ENCODE measurements around the gene DZIP1L.
"Not testable (repeated sequence)": the region's sequence is repeated elsewhere in the genome, so short reads cannot be mapped to it uniquely, and the experiment has no call there.

The DZIP1L gene

DNA sequence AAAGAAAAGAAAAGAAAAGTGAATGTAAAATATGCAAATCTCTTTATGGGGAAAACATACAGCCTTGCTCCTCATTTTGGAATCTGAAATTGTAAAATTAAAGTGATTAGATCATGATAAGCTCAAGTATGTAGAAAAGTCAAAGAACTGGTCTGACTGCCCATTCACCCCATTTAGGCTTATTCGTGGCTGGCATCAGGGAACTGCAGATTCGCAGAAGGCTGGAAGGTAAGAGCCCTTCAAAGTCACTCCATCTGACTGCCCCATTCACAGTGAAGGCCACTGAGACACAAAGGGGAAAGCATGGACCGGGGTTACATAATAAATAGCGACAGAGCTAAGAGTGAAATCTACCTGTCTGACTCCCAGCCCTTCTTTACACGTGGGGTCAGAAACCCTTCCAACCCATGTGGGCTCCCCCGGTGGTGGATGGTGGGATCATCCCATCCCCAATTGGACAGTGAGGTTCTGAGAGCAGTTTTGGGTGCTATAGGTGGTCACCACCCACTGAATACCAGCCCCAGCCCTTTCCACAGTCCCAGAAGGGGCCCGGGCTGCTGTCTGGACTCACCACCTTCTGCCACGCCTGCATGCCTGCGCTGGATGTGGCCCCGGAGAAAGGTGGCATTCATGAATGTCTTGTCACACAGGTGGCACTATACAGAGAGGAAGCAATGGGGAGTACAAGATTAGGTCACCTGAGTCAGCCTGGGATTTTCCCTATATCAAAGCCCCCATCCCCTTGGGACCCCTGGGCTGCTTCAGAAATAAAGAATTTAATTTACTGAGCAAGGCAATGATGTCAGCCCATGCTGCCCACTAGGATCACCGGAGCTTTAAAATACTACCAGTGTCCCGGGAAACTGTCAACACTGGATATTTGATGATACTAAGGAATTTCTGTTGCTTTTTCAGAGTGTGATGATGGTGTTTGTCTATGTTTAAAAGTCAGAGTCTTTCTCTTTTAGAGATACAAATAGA, 17.9 kb downstream of the DZIP1L start:
- peak in 1 of 2 experiments; percentile 49 for DNase-seq (ENCODE audit: low spot score in 2 of 2)
- no peaks in the 10 kb centered on the region for H3K27me3 ChIP-seq (ENCODE audit: low read depth)
- H3K4me1 ChIP-seq = peaks cover 4% of the 10 kb centered on the region; the same call in 1 of the 2 replicates
- in situ Hi-C loops (cut with MboI; ENCODE audit: low sequenced_read_pairs) = no loop called here
- H3K4me3 ChIP-seq = no peak overlapping the region
- no peaks in the 10 kb centered on the region for H3K9me3 ChIP-seq
- H3K36me3 ChIP-seq (replicated peaks) = peaks cover 38% of the 10 kb centered on the region

GRCh38 chr3:138093721-138094120, 21.7 kb downstream of the DZIP1L start:
- no peak overlapping the region for H3K4me3 ChIP-seq
- DNase-seq (ENCODE audit: low spot score in 2 of 2) = no peak
- in situ Hi-C loops (cut with MboI; ENCODE audit: low sequenced_read_pairs) = no loop called here
- no peaks in the 10 kb centered on the region for H3K4me1 ChIP-seq
- no peaks in the 10 kb centered on the region for H3K27me3 ChIP-seq (ENCODE audit: low read depth)
- peaks cover 42% of the 10 kb centered on the region for H3K36me3 ChIP-seq (replicated peaks)
- H3K9me3 ChIP-seq = no peaks in the 10 kb centered on the region

DNA sequence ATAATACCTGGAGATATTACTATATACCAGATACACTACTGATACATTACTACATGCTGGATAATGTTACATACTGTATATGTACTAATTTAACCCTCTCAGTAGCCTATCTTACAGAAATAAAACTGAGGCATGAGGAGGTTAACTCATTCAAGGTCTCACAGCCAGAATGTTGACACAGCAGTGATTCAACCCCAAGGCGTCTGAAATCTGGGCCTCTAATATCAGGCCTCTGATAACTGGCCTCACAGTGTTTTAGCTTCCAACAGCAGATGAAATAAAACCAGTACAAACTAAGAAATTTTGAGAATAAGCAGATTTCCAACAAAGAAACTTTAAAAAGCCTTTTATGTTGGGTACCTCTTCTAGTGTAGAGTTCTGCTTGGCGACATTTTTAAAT, 23.4 kb downstream of the DZIP1L start:
- in situ Hi-C loops (cut with MboI; ENCODE audit: low sequenced_read_pairs) = no loop called here
- H3K9me3 ChIP-seq = no peaks in the 10 kb centered on the region
- no peaks in the 10 kb centered on the region for H3K4me1 ChIP-seq
- no peak for DNase-seq (ENCODE audit: low spot score in 2 of 2)
- H3K36me3 ChIP-seq (replicated peaks) = peaks cover 53% of the 10 kb centered on the region
- no peak overlapping the region for H3K4me3 ChIP-seq
- no peaks in the 10 kb centered on the region for H3K27me3 ChIP-seq (ENCODE audit: low read depth)

DNA sequence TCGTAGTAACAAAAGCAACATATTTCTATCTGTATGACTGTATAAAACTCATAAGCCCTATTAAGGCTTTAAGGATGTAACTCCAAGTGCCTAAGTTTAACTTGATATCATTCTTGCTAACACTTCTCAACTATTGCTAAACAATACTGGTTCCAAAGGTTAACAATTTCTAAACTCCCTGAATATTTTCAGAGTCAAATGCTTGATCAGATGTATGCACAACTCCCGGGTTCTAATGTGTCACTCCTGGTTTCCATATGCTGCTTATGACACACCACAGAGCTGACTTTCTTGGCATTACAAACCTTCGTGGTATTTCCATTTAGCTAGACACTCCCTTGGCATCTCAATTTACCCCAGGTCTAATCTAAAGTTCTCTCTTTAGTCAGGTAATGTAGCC, 26.3 kb downstream of the DZIP1L start:
- DNase-seq (ENCODE audit: low spot score in 2 of 2) = no peak
- in situ Hi-C loops (cut with MboI; ENCODE audit: low sequenced_read_pairs) = no loop called here
- H3K36me3 ChIP-seq (replicated peaks) = peaks cover 59% of the 10 kb centered on the region

DNA sequence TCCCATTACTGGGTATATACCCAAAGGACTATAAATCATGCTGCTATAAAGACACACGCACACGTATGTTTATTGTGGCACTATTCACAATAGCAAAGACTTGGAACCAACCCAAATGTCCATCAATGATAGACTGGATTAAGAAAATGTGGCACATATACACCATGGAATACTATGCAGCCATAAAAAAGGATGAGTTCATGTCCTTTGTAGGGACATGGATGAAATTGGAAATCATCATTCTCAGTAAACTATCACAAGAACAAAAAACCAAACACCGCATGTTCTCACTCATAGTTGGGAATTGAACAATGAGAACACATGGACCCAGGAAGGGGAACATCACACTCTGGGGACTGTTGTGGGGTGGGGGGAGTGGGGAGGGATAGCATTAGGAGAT, 29.7 kb downstream of the DZIP1L start:
- H3K4me3 ChIP-seq; H3K27me3 ChIP-seq (ENCODE audit: low read depth); H3K9me3 ChIP-seq; in situ Hi-C loops (cut with MboI; ENCODE audit: low sequenced_read_pairs); DNase-seq (ENCODE audit: low spot score in 2 of 2); H3K4me1 ChIP-seq: not testable (repeated sequence)
- H3K36me3 ChIP-seq (replicated peaks) = peaks cover 58% of the 10 kb centered on the region

More for the DNA sequence above, 26.3 kb downstream of the DZIP1L start:
- no peaks in the 10 kb centered on the region for H3K9me3 ChIP-seq
- no peaks in the 10 kb centered on the region for H3K27me3 ChIP-seq (ENCODE audit: low read depth)
- no peaks in the 10 kb centered on the region for H3K4me1 ChIP-seq
- no peak overlapping the region for H3K4me3 ChIP-seq

DNA sequence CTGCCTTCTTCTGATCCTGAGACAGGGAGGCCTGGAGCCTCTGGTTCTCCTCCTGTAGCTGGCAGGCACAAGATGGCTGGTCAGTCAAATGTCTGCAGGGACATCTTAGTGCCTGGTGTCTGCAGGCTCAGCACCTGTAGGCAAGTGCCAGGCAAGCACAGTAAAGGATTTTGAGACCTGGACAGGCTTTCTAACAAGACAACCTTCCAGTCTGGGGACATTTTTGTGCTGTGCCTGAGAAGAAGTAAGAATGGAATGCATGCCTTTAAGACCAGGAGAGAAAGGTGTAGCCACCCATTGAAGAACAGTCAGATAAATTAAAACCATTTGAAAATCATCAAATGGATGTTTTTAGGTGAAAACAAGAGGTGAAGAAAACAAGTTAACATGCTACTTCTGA, 31.2 kb downstream of the DZIP1L start:
- DNase-seq (ENCODE audit: low spot score in 2 of 2) = no peak
- no peak overlapping the region for H3K4me3 ChIP-seq
- no peaks in the 10 kb centered on the region for H3K4me1 ChIP-seq
- in situ Hi-C loops (cut with MboI; ENCODE audit: low sequenced_read_pairs) = no loop called here
- H3K9me3 ChIP-seq = no peaks in the 10 kb centered on the region
- no peaks in the 10 kb centered on the region for H3K27me3 ChIP-seq (ENCODE audit: low read depth)
- peaks cover 68% of the 10 kb centered on the region for H3K36me3 ChIP-seq (replicated peaks)

DNA sequence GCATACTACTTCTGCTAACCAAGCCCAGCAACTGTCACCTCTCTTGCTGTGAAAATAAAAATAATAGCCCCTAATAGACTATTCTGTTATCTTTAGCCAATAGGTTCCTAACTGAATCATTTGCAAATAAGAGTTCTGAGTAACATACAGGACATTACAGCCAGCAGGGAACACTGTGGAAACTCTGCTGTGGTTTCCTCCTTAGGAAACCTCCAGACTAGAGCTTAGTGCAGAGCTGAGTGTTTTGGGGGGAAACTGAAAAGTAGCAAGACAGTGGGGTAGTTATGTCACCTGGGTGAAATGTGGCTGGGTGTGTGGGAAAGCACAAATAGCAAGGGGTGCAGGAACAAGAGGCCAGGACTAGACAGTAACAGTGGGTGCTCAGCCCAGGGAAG, 32.4 kb downstream of the DZIP1L start:
- H3K27me3 ChIP-seq (ENCODE audit: low read depth) = no peaks in the 10 kb centered on the region
- no peak overlapping the region for H3K4me3 ChIP-seq
- no peaks in the 10 kb centered on the region for H3K4me1 ChIP-seq
- in situ Hi-C loops (cut with MboI; ENCODE audit: low sequenced_read_pairs) = no loop called here
- no peak for DNase-seq (ENCODE audit: low spot score in 2 of 2)
- peaks cover 72% of the 10 kb centered on the region for H3K36me3 ChIP-seq (replicated peaks)
- H3K9me3 ChIP-seq = no peaks in the 10 kb centered on the region

GRCh38 chr3:138082085-138082991, 33.1 kb downstream of the DZIP1L start:
- no peak overlapping the region for H3K4me3 ChIP-seq
- no peaks in the 10 kb centered on the region for H3K9me3 ChIP-seq
- H3K27me3 ChIP-seq (ENCODE audit: low read depth) = no peaks in the 10 kb centered on the region
- peaks cover 66% of the 10 kb centered on the region for H3K36me3 ChIP-seq (replicated peaks)
- no peaks in the 10 kb centered on the region for H3K4me1 ChIP-seq
- in situ Hi-C loops (cut with MboI; ENCODE audit: low sequenced_read_pairs) = no loop called here
- no peak for DNase-seq (ENCODE audit: low spot score in 2 of 2)

DNA sequence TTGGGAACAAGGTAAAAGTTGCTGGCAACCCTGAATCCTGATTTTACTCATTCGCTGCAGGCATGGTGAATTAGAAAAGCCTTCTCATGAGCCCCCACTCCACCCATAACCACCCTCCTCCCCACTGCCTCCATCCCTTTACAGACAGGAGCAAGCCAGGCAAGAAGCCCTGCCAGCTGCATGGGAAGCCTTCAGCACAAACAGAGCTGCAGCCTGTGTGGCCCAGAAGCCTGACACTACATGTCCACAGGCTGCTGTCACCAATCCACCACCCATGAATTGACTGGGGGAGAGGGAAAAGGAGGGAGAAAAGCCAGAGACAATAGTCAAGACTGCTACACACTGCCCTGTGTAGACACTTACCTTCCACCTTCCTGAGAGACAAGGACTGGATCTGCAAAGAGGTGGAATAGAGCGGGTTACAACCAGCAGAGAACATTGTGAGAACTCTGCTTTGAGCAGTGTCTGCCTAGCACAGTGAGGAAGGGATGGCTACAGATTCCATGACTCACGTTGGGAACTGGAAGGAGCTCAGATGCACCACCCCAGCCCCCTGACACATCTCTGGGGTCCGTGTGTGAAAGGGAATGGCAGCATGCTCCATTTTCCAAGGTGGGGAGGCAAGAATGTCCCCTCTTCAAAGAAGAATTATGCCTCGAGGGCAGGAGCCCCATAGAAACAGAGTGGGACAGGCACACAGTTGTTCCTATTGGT, 33.9 kb downstream of the DZIP1L start:
- Histone ChIP-seq H3K4me1 (no peaks in the 10 kb centered on the region), H3K27me3 (ENCODE audit: low read depth) (no peaks in the 10 kb centered on the region), H3K9me3 (no peaks in the 10 kb centered on the region), H3K4me3 (no peak overlapping the region), H3K36me3 (replicated peaks) (peaks cover 61% of the 10 kb centered on the region)
- DNase-seq (ENCODE audit: low spot score in 2 of 2) = no peak
- in situ Hi-C loops (cut with MboI; ENCODE audit: low sequenced_read_pairs) = no loop called here

- DNase-seq (ENCODE audit: low spot score in 2 of 2) = no peak
- peaks cover 56% of the 10 kb centered on the region for H3K36me3 ChIP-seq (replicated peaks)
- no peaks in the 10 kb centered on the region for H3K4me1 ChIP-seq
- in situ Hi-C loops (cut with MboI; ENCODE audit: low sequenced_read_pairs) = no loop called here
- no peaks in the 10 kb centered on the region for H3K27me3 ChIP-seq (ENCODE audit: low read depth)
- no peaks in the 10 kb centered on the region for H3K9me3 ChIP-seq
- no peak overlapping the region for H3K4me3 ChIP-seq
Observed at GRCh38 chr3:138079901-138080300, 35.5 kb downstream of the DZIP1L start.

GRCh38 chr3:138078901-138079344, 36.5 kb downstream of the DZIP1L start:
- Histone ChIP-seq H3K9me3 (no peaks in the 10 kb centered on the region), H3K27me3 (ENCODE audit: low read depth) (no peaks in the 10 kb centered on the region), H3K36me3 (replicated peaks) (peaks cover 49% of the 10 kb centered on the region), H3K4me3 (no peak overlapping the region), H3K4me1 (no peaks in the 10 kb centered on the region)
- in situ Hi-C loops (cut with MboI; ENCODE audit: low sequenced_read_pairs) = no loop called here
- no peak for DNase-seq (ENCODE audit: low spot score in 2 of 2)

GRCh38 chr3:138078096-138078495, 37.3 kb downstream of the DZIP1L start:
- Histone ChIP-seq H3K4me1 (peaks cover 2% of the 10 kb centered on the region), H3K27me3 (ENCODE audit: low read depth) (no peaks in the 10 kb centered on the region), H3K36me3 (replicated peaks) (peaks cover 41% of the 10 kb centered on the region), H3K4me3 (no peak overlapping the region), H3K9me3 (no peaks in the 10 kb centered on the region)
- no peak for DNase-seq (ENCODE audit: low spot score in 2 of 2)
- in situ Hi-C loops (cut with MboI; ENCODE audit: low sequenced_read_pairs) = no loop called here

DNA sequence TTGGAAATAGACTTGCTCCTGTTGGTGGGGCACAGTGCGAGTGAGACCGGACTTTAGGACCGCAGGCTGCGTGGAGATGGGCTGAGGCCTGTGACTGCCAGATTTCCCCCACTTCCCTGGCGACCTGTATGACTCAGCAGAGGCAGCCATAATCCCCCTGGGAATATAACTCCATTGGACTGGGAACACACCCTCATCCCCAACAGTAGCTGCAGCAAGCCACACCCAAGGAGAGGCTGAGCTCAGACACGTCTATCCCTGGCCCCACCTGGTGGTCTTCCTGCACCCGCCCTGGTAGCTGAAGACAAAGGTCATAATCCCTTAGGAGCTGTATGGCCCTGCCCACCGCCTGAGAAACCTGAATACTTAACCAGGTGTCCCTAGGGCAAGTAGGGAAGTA, 42.6 kb downstream of the DZIP1L start:
- H3K36me3 ChIP-seq (replicated peaks) = peaks cover 38% of the 10 kb centered on the region
- no peak overlapping the region for H3K4me3 ChIP-seq
- DNase-seq (ENCODE audit: low spot score in 2 of 2) = peak; percentile 9 to 57
- no peaks in the 10 kb centered on the region for H3K9me3 ChIP-seq
- peaks cover 11% of the 10 kb centered on the region for H3K4me1 ChIP-seq
- no peaks in the 10 kb centered on the region for H3K27me3 ChIP-seq (ENCODE audit: low read depth)
- in situ Hi-C loops (cut with MboI; ENCODE audit: low sequenced_read_pairs) = no loop called here

Measured in HAP-1 (cell line).